ENCODE results near the gene DCAF6. TPM values are rescaled to one million over a fixed set of nuclear protein-coding genes. Genes with fewer than 3 reads are reported as not detected.
"Not testable (repeated sequence)": the region's sequence is repeated elsewhere in the genome, so short reads cannot be mapped to it uniquely, and the experiment has no call there.

The DCAF6 gene
- total RNA-seq, 1 donor from 2014 or later = 118 TPM

DNA sequence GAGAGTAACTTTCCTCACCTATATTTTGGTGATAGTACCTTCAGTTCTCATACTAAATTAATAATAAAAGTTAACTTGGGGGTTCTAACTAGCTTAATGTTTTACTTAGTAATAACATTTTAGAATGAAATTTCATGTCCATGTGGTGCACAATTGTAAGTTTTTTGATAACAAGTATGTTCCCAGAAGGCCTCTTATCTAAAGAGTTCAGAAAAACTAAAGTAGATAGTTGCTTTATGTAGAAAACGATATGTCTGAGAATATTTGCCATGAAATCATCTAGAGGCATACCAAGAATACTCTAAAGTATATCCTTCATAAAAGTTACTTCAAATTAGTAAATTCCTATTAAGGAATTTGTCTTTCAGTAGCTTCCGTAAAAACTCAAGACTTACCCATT, 12.4 kb upstream of the DCAF6 start:
- no peak for DNase-seq (ENCODE audit: low read depth)

DNA sequence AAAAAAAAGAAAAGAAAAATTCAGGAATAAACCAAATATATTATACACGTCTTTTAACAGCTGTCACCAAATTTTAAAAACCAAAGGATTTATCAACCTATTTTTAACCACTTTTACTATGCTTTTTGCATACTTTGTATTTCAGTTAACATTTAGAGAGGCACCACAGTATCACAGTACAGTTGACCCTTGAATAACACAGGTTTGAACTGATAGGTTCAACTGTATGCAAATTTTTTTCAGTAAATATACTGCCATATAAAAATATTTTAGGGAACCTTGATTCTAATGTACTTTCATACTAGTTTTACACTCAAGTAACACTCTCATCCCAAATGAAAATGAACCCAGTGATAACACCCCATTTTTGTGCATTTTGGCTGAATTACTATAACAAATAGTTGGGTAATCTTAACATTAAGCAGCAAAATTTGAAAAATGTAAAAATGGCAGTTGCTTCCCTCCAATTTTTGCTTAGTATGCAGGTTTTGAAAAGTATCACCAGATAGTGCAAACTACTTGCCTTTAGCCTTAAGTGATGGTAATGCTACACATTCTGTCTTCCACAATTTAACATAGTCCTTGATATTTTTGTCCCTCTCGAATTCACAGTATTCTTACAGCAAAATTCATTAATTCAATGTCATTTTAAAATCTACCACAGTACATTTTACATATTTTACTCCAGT, 11.8 kb upstream of the DCAF6 start:
- DNase-seq (ENCODE audit: low read depth) = no peak

DNA sequence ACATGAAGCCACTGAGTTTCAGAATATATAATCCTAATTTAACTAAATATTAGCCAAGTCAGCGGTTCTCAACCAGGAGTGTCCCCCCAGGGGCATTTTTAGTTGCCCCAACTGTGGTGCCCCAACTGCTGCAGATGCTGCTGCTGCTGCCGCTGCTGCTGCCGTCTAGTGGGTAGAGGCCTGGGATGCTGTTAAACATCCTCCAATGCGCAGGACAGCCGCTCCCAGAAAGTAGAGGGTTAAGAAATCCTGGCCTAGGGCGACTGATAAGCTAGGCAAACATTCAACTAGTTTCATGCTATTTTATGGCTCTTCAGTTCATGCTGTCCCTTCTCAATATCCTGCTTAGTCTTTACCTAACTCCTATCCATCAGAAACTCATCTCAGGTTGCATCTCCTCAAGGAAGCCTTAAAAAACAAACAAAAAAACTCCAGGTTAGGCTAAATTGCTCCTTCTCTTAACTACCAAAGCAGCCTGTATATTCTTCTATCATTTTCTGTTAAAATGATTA, 9.9 kb upstream of the DCAF6 start:
- no peak for DNase-seq (ENCODE audit: low read depth)

DNA sequence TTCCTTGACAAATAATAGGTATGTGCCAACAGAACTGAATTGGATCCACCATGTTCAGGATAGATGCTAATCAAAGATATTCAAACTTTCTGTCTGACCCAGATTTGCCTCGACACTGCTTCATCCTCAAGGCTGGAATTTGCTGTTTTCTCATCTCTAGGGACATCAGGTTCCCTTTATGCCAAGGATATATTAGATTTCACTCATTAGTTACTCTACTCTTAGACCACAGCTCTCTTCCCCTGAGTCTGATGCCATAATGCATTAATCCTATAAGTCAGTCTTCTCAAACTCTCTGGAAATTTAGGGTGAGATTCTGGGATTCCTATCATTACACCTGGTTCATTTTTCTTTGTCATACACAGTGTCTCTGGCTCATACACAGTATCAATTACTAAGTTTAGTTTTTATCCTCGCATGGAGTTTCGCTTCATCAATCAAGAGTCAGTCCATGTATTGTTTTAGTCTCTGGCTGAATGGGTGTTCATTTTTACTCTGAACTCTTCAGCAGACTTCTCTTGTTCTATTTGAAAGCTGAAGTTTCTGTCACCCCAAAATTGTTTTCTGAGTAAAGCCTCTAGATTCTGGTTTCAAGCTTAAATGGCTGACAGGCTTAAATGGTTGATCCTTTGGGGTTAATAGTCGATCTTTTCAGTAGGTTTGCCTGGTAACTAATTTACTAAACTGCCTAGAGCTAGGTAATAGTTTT, 9.3 kb upstream of the DCAF6 start:
- no peak for DNase-seq (ENCODE audit: low read depth)

DNA sequence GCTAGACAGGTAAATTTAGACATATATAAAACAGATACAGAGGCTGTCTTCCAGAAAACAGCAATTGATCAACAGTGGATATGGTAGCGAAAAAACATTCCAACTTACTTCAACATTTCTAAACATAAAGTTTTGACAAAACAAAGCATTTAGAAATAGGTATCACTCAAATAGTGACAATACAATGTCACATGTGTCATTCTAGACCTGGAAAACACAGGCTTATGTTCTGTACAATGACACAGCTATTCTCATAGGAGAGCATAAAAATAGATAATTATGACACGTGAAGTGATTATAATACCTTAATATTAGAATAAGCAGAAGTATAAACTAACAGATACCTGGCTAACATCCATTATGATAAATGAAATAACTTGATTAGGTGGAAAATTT, 8.0 kb upstream of the DCAF6 start:
- DNase-seq (ENCODE audit: low read depth) = no peak

DNA sequence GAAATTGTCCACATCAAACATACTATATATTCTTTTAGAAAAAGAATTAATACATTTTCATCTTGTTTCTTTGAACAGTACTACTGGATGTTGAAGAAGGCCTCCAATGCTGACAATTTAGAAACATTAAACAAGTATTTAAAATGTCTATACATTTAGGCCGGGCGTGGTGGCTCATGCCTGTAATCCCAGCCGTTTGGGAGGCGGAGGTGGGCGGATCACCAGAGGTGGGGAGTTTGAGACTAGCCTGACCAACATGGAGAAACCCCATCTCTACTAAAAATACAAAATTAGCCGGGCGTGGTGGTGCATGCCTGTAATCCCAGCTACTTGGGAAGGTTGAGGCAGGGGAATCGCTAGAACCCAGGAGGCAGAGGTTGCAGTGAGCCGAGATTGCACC, 7.6 kb upstream of the DCAF6 start:
- not testable (repeated sequence) for DNase-seq (ENCODE audit: low read depth)

DNA sequence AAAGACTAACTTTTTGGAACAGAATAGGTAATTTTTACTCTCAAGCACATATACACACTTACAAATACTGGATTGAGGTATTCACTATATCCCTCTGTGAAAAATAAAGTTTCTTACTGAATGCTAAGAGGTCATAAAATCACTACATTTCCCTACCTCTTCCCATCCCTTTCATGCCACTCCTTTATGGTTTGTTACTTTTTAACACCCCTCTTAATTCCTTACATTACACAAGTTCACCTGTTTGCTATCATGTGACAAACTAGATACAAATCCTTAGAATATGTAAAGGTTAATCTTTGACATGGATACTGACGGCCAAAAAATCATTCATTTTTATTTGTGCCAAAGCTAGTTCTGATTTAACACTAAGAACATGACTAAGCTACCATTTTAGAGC, 6.8 kb upstream of the DCAF6 start:
- DNase-seq (ENCODE audit: low read depth) = no peak

DNA sequence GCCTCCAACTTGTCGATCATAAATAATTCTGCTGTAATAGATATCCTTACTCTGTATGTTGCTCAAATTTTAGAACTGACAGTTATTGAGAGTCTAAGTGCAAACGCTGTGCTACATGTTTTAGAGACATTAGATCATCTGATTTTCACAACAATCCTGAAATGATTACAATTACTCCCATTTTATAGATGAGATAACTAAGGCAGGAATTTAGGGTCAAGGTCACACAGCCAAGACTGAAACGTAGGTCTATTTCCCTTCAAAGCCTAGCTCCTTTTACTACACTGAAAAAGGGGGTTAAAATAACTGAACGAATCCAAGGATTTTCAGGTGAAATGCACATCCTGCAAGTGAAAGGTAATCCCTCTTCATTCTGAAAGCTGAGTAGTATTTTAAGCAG, 2.7 kb upstream of the DCAF6 start:
- DNase-seq (ENCODE audit: low read depth) = no peak

DNA sequence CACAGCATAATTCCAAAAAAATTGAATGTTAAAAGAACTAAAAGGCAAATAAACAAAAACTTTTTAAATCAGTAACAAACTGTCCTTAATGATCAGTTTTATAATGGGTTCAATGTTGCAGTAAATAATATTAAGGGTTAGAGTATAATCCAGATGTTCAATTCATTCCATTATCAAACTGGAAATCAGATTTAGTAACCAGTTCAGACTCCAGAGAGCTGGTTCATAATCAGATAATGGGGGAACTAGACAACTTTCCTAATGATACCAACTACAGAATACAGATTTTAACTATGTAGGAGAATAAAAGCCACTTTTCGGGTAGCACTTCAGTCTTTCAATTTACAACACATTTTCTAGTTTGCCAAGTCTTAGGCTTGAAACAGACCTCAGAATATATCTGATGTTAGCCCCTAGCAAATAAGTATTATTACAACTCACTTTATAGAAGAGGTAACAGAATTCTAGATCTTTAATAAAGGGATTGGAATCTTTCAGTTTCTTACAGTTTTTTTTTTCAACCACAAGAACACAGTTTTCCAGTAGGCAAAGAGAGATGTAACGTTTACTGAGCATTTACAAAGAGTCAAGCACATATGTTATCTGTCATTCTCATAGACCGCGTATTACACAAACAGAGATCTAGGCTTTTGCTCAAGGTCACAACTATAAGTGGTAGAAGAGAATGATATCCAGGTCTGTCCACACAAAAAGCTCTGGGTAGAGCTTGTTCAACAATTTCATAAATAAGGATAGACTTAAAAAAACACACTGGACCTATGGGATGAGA, 1.9 kb upstream of the DCAF6 start:
- no peak for DNase-seq (ENCODE audit: low read depth)

DNA sequence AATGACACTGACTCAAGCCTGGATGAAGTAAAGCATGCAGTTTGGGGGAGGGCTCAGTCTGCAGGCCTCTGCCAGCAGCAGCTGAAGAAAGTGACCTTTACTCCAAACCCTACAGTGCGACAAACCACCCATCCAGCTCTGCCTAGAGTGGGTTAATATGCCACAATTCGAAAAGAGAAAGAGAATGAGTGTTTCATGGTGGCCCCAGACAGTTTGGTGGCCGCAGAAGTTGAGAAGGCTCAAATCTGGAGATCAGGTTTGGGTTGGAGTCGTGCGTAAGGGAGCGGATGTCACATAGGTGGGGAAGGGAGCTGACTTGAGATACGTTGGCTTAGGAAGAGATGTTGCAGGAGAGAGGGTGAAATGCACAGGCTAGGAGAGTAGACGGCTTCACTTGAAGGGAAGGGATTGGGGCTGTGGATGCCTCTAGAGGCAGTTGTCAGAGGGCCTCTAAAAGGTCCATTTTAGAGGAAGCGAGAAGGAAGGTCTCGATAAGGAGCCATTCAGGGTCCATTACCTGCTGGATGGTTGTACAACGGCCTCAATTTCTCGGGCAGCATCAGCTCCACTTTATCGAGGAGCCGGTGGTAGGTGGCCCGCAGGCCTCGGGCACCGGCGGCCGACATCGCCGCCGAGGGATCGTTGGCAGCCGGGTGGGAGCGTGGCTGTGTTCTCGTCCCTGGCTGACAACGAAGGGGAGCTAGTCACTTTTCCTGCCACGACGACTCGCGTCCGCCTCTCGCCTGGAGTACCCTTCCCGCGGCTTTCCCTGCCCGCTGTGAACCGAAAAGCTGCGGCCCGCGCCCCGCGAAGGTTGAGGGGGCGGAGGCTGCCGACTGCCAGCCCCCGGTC, 1.0 kb upstream of the DCAF6 start:
- peak; percentile 43 for DNase-seq (ENCODE audit: low read depth)

DNA sequence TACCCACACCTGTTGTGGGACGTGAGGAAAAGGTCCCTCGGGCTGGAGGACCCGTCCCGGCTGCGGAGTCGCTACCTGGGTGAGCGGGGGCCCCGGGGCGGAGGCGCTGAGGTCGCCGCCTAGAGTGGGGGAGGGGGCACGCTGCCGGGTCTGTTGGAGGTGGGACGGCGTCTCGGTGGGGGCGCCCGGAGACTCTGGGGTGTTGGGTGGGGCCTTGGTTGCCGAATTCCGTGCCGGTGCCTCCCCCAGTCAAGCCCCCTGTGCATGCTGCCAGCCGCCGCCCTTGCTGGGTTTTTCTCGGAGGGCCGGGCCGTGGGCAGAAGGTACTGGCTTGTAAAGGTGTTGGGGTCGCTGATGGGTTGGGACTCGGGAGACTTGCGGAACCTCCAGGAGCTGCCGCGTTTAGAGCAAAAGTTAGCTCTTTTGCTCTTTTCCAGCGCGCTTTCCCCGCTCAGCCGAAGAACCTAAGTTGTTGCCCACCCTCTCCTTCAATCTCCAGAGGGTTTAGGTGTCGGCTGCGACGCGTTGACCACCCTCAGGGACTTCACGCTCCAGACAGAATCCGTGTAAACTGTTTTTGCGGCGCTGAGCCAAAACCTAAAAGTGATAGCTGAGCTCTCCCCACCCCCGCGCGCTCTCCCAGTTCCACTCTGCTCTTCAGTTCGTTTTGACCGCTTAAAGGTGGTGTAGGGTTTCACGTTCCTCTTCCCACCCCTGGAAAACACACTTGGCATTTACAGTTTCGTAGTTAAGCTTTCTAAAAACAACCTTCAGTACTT, 636 bp downstream of the DCAF6 start, which contains the start of gene MPC2:
TSS of gene MPC2 (minus strand) at position 143 of the 779 bp plus-strand sequence. CDS start 1,231 bp downstream, outside the sequence.
- DNase-seq (ENCODE audit: low read depth) = peak; percentile 87

DNA sequence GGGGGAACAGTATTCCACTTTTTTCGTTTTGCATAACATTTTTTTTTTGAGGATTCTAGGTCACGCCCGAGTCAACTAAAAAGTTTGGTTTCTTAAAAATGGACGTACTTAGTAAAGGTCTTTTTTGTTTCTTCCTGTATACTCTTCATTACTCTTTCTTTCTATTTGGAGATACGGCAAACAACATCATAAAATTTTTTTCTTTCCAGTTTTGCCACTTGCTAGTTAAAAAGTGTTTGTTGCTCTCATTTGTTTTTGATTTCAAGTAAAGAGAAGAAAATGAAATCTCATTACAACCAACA, 1.2 kb downstream of the DCAF6 start:
- no peak for DNase-seq (ENCODE audit: low read depth)

DNA sequence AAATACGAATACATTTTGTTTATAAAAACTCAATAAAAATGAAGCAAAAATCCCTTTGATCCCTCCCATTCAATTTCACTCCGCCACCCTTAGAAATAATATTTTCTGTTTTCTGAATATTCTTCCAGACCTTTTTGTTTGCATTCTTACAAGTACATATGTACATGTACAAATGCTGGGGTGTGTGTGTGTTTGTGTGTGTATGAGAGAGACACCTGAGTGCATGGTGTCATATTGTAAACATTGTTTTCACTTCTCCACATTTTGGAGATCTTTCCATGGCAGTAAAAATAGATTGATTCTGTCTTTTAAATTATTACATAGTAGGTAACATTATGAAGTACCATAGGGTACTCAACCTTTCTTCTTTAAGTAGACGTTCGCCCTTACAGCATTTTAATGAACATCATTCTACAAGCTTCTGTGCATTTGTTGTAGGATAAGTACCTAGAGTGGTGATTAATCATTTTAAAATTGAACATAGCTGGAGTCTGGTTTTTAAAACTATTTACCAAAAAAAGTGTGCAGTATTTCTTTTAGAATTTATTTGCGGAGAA, 1.7 kb downstream of the DCAF6 start:
- no peak for DNase-seq (ENCODE audit: low read depth)

DNA sequence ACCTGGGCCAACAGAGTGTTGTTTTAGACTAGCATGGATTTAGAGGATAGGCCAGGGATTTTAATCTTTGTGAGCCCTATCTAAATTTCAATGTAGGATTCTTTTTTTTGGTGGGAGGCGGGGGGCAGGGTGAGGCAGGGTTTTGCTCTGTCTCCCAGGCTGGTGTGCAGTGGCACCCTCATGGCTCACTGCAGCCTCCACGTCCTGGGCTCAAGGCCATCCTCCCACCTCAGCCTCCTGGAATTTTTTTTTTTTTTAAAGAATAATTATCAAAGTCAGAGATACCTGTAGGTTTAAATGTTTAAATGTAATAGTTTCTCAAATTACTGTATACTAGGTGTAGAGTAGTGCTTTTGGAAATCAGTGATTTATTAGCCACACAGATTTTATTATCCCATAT, 3.8 kb downstream of the DCAF6 start:
- DNase-seq (ENCODE audit: low read depth) = no peak

DNA sequence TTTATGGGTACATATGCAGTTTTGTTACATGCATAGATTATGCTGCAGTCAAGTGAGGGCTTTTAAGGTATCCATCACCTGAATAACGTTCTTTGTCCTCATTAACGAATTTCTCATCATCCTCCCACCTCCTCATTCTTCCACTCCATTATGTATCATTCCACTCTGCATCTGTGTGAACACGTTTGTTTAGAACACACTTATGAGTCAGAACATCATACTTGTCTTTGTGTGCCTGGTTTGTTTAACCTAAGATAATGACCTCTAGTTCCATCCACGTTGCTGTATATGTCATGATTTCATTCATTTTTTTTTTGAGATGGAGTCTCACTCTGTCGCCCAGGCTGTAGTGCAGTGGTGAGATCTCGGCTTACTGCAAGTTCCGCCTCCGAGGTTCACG, 7.1 kb downstream of the DCAF6 start:
- no peak for DNase-seq (ENCODE audit: low read depth)

DNA sequence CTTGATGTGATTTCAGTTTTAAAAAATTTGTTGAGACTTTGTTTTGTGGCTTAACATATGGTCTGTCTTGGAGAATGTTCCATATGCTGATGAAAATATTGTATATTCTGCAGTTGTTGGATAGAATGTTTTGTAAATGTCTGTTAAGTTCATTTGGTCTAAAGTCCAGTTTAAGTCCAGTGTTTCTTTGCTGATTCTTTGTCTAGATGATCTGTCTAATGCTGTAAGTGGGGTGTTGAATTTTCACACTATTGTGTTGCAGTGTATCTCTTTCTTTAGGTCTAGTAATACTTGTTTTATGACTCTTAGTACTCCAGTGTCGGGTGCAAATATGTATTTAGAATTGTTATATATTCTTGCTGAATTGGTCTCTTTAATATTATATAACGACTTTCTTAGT, 11.2 kb downstream of the DCAF6 start:
- no peak for DNase-seq (ENCODE audit: low read depth)

DNA sequence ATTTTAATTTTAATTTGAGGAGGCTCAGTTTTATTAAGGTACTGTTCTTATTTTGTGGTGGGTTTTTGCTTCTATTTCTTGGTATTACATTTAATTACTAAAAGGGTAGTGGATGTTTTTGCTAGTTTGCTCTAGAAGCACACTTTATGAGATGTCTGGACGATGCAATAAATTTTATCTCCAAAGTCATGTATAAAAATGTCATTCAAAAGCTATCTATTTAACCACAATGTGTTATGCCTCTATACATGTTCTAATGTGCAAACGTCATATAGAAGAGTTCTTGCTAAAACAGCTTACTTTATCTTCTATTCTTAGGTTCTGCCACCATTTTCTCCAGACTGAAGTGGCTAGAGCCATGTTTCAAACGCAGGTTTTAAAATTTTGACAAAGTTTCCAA, 13.3 kb downstream of the DCAF6 start:
- no peak for DNase-seq (ENCODE audit: low read depth)

DNA sequence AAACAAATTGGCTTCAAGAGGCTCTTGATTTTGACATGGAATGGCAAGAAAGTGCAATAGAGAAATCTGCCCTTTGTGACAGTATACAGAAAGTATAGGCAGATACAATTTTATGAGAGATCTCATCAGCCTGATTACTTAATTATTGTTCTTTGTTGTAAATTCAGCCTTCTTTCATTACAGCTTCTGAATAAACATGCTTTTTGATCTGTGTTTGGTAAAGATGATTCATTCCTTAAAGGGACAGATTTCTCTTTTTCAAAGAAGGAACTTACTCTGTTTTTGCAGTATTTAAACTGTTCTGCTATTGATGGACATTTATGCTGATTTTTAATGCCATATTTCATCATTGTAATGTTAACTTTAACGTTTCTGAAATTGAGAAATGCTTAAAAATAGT, 14.1 kb downstream of the DCAF6 start:
- no peak for DNase-seq (ENCODE audit: low read depth)

DNA sequence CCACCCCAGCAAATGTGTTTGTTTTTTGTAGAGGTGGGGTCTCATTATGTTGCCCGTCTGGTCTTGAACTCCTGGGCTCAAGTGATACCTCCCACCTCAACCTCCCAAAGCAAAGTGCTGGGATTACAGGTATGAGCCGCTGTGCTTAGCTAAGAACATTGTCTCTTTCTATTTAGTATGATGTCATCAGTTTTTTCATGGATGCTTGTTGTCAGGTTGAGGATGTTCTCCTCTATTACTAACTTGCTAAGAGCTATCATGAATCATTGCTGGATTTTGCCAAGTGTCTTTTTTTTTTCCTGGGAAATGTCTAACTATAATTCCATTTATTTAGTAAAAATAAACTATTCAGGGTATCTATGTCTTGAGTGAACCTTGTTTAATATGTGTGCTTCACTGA, 19.4 kb downstream of the DCAF6 start:
- DNase-seq (ENCODE audit: low read depth) = no peak

DNA sequence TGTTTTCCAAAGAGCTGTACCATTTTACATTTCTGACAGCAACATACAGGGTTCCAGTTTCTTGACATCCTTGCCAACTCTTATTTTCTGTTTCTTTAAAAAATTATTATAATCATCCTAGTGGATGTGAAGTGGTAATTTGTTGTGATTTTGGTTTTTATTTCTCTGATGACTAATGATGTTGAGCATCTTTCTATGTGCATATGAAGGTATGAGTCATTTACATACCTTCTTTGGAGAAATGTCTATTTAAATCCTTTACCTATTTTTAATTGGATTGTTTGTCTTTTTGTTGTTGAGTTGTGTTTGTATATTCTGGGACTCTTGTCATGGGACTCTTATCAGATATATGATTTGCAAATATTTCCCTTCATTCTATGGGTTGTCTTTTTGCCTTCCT, 21.2 kb downstream of the DCAF6 start:
- no peak for DNase-seq (ENCODE audit: low read depth)
